HL-60/S4 treated with phorbol 12-myristate 13-acetate at 8.2 ng/mL for 4 days and 3 days (cell line): ENCODE data around the gene ABHD4.
"Not testable (repeated sequence)": the region's sequence is repeated elsewhere in the genome, so short reads cannot be mapped to it uniquely, and the experiment has no call there.

ENCODE experiments used
- in situ Hi-C: fragments of 300-500 bp; cut with MboI; formaldehyde crosslinking; loops from 2 replicates; pipeline ENCODE4 v1.15.0; 2022; ENCODE audit warnings: low sequenced_read_pairs

ABHD4 gene

DNA sequence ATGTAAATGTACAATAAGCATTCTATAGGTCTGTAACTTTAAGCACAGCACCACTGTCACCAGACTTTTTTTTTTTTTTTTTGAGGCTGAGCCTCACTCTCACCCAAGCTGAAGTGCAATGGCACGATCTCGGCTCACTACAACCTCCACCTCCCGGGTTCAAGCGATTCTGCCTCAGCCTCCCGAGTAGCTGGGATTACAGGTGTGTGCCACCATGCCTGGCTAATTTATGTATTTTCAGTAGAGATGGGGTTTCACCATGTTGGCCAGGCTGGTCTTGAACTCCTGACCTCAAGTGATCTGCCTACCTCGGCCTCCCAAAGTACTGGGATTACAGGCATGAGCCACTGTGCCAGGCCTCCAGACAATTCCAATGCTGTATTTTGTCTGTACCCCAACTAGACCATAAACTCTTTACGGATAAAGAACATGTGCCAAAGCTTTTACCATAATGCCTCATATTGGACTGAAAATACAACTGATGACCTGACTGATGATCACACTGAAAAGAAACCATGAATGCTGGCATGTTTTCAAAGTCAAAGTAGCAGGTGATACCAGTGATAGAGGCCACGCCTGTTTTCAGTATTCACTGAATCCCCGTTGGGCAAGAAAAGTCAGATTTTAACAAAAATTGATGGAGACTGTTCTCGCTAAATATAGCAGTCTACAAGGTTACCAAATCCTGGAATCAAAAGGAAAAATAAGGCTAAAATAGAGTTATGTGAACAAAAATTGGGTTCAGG, 10.2 kb upstream of the ABHD4 start:
- in situ Hi-C loops = not testable (repeated sequence)

DNA sequence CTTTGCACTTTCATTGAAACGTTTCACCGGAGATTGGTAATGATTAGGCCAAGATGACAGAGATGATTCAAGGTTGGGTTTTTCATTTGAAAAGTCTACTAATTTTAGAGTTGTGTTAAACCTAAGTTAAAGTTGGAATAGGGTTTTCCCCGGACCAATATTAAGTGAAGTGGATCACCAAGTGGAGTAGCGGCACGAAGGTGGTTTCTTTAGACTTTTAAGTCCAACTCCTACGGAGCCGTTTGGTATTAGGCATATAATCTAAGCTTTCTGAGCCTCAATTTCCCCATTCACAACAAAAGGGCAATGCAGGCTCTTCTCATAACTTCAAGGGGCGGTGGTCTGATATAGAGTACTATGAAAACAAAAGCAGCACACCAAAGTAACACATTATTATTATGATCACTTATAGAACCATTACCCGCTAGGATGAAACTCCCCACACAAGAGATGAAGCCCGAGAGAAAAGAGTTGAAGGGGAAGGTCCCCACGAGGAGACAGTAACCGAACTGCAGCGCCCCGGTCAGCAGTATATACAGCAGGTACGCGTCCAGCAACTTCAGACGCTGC, 9.5 kb upstream of the ABHD4 start:
- in situ Hi-C loops = no loop called here

DNA sequence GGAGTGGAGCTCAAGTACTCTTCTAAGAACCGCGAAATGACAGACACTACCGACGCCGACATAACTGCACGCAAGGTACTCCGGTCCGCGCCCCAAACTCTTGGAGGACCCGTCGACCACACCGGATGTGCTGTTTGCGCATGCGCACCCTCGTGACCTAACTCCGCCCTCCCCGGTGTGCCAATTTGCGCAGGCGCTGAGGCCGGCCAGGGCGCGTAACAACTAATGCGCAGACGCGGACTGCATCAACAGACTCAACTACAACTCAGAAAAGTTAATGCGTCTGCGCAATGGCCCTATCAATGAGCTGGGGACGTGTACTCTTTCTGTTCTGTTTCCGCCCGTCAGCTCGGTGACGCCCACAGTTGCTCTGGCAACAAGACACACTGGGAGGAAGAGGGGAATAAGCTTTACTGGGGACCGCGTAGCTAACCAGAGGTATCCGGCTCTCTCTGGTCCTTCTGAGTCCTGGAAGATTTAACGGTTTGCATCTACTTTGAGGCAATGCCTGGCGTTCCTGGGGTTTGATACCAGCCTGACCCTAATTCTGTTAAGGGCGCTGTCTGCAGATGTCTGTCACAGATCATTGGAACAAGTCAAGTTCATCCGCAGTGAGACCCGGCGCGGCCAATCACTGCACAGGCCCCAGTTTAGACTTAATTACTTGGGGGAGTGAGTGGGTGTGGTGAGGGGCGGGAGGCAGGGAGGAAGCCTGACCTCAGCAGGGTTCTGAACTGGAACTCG, 8.8 kb upstream of the ABHD4 start, which contains the start of gene DAD1:
Gene DAD1, minus strand, starts transcription at position 129 of the 744 bp plus-strand sequence. Its CDS starts 67 bp downstream, at position 62.
- in situ Hi-C loops = no loop called here

DNA sequence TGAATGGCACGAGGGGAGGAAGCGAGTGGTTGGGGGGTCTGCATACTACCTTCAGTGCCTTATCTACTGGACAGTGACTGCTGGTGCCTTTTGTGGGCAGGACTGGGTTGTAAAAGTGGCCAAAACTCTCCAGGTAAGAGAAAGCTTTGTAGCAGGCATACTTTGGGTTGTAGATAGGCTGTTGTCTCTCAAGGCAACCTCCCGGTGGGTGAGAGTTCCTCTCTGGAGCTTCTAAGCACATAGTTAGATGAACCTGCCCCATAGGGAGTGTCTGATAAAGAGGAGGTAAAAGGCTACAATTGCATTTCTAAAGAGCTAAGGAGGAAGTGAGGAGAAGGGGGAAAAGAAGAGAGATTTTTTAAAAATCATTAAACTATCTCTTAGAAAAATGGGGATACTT, 4.9 kb upstream of the ABHD4 start:
- in situ Hi-C loops = no loop called here

DNA sequence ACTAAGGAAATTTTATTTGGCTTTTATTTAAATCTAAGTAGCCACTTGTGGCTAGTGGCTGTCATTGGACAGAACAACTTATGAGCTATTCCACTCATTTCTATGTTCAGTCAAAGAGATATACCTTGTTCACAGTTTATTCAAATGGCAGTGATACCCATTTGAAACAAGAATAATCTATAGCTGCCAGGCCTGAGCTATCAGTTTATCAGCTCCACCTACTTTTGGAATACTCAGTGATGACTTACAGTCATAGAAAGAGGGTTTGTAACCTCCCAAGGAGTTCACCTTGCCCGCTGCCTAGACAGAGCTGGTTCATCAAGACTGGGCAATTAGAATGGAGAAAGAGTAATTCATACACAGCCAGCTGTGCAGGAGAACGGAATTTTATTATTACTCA, 4.5 kb upstream of the ABHD4 start:
- in situ Hi-C loops = no loop called here

DNA sequence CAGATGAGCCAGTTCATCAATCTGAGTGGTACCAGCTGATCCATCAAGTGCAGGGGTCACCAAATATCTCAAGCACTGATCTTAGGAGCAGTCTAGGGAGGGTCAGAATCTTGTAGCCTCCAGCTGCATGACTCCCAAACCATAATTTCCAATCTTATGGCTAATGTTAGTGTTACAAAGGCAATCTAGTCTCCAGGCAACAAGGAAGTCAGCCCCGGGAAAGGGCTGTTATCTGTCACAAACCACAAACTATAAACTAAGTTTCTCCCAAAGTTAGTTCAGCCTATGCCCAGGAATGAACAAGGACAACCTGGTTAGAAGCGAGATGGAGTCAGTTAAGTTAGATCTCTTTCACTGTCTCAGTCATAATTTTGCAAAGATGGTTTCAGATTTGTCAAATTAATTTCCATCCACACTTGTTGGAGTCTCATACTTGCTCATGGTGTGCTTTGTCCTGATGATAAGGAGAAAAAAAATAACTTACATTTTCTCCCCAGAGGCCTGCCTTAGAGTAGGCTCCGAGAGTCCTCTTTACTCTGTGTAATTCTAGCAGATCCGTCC, 3.9 kb upstream of the ABHD4 start:
- in situ Hi-C loops = no loop called here

DNA sequence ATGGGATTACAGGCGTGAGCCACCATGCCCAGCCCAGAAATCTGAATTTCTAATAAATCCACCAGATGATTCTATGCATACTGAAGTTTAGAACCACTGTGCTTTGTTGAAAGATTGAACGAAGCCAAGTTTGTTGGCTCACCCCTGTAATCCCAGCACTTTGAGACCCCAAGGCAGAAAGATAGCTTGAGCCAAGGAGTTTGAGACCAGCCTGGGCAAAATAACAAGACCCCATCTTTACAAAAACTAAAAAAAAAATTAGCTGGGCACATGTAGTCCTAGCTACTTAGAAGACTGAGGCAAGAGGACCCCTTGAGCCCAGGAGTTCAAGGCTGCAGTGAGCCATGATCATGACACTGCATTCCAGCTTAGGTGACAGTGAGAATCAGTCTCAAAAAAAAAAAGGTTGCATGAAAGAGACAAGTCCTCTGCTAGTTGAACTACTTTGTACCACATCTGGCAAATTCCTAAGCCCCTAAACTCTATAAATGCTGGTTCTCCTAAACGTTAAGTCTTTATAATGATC, 1.7 kb upstream of the ABHD4 start:
- in situ Hi-C loops = no loop called here

DNA sequence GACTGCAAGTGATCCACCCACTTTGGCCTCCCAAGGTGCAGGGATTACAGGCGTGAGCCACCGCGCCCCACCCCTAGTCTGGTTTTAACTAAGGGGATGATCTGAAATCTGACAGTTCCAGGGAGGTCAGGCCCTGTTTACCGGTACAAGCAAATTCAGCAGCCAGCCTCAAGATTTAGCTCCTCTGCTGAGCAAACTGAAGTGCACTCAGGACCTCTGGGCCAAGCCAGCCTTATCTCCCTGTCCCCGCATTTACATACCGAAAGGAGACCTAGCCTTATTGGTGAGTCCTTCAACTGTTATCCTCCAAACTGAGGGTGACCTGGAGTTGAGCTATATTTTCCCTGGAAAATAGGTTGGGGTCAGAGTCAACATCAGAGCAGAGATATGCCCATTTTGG, 835 bp upstream of the ABHD4 start:
- in situ Hi-C loops = no loop called here

DNA sequence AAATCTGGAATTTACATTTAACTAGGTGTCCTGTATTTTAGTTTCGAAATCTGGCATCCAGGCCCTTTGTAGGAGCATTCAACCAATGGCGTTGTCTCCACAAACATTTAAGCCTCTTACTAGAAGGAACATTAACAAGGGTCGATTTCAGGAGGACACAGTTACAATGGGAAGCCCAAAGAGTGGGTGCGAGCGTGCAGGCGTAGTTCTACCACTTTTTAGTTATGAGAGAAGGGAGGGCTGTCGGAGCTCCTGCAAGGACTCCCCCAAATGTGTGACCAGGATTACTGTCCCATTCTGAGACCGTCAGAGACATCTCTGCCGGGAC, 365 bp upstream of the ABHD4 start:
- in situ Hi-C loops = no loop called here

DNA sequence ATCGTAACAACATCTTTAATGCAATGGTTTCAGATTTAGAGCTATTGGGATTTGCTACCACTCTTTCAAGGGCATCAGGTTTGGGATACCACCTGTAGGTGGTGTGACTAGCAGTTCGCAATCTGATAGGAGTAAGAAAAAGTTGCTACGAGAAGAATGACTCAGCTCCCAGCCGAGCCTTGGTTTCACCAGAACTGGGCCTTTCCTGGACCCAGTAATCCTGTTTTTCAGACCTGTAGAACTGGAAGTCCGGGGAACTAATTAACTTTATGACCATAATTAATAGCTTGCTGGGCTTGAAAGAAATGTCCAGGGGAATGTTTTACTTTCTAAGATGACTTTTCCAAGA, 770 bp downstream of the ABHD4 start:
- in situ Hi-C loops = no loop called here

DNA sequence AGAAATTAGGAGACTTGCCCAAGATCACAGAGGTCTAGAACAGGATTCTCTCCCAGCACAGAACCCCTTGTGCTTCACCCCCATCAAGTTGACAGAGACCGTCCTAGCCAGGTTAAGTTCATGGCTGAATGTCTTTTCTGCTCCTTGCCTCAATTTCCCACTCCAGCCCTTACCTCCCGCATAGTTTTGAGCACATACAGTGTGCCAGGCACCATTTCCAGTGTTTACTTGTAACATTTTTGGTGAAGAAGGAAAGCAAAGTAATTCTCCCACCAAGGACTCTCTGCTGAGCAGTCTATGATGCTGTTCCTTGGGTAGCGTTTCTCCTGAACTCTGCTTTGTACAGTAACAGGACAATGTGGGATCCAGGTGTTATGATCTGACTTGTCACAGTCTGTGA, 1.2 kb downstream of the ABHD4 start:
- in situ Hi-C loops = no loop called here

DNA sequence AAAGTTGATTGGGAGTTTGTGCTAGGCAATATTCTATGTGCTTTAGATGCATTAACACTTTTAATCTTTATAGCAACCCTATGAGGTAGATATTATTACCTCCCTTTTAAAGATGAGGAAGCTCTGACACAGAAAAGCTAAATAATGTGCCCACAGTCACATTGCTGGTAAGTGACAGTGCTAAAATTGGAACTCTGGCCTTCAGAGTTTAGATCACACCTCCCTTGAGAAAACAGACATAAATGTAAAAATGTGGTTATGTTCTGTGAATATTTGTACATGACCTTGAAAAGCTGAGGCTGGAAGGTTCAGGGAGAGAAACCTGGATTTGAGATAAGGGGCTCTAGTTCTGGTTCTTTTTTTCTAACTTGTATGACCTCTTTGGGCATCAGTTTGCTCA, 1.9 kb downstream of the ABHD4 start:
- in situ Hi-C loops = no loop called here

DNA sequence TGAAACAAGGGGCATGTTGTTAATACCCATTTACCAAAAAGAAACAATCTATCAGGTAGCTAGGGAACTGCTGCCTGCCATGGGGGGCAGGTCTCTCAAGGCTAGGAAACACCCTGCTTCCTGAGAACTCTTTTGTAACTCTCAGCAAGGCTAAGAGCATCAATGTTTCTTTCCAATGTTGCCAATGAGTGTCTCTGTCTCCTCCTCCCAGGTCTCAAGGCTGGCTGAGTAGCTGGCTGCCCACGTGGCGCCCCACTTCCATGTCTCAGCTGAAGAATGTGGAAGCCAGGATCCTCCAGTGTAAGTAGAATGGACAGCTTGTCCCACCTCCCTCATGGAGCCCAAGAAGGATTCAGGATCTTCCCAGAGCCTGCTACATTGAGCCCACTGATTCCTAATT, 3.4 kb downstream of the ABHD4 start:
- in situ Hi-C loops = no loop called here

DNA sequence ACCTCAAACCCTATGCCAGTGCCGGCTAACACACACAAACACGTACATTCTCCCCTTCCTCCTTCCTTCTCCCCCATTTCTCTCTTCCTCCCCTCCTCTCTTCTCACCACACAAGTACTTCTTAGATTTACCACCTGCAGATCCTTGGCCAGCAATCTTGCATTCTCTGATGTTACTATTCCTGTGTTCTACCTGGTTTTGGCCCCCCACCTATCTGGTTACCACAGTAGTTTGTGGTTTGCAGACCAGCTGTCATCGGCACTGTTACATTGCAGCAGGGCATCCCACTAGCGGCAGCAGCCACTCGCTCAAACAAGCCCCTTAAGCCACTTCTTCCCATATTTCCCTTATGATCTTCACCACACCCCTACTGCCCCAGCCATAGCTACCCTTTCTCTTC, 3.9 kb downstream of the ABHD4 start:
- in situ Hi-C loops = no loop called here

DNA sequence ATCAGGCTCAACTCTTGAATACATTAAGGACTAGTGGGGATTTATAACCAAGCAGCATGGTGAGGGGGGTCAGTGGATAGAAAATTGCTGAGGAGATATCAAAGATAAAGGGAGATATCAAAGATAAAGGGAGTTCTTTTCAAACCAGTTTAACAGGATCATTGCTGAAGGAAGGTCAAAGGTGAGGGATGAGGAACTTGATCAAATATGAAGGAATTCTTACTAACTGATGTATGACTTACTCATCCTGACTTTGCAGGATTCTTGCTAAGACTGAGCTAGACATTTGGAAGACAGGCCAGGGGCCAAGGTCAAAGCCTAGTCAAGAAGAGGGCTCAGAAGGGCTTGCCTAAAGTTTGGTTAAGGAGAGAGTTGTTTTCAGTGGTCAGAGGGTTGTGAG, 4.8 kb downstream of the ABHD4 start:
- in situ Hi-C loops = no loop called here

DNA sequence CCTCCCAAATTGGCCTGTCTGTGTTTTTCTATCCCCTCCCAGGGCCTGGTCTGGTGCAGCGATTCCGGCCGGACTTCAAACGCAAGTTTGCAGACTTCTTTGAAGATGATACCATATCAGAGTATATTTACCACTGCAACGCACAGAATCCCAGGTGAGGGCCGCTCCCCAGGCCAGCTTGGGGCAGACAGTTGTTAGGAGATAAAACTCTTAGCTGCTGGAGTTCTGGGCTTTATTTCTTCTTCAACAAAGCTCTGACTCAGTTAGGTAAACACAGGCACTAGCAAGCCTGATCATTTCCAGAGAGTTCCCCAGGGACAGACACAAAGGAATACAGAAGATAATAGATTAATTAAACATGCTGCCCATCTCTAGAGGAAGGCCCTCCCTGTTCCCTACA, 8.3 kb downstream of the ABHD4 start:
- in situ Hi-C loops = no loop called here

DNA sequence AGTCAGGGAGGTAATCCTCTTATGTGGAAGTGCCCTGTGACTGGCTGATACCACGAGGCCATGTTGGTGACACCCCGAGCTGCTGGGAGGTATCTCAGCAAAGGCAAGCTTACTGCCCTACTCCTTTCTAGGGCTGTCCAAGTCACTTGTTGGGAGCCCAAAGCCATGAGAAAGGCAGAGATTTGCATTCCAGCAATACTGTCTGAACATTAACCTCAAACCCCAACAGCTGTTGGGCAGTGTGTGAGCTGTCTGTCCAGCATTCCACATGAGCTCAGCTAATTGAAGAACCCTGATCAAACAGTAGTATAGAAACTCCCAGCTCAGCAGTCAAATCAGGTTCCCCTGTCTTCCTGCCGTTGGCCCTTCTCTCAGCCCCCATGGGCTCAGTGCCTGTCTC, 9.2 kb downstream of the ABHD4 start:
- in situ Hi-C loops = no loop called here

DNA sequence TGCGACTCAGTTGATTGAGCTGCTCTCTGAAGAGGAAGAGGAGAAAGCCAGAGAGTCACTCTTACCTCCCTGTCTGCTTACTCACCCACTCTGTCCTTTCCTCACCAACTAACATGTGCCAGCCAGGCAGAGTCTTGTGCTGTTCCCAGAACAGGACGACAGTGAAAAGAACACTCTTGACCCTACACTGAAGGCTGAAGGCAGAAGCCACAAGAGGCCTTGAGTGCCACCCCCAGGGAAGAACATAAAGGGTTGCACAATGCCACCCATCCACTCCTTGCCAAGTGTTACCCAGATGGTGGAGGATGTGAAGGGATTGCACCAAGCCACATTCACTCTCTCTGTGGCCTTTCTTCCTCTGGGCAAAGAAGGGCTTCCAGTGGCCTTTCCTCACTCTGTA, 12.8 kb downstream of the ABHD4 start:
- in situ Hi-C loops = no loop called here

DNA sequence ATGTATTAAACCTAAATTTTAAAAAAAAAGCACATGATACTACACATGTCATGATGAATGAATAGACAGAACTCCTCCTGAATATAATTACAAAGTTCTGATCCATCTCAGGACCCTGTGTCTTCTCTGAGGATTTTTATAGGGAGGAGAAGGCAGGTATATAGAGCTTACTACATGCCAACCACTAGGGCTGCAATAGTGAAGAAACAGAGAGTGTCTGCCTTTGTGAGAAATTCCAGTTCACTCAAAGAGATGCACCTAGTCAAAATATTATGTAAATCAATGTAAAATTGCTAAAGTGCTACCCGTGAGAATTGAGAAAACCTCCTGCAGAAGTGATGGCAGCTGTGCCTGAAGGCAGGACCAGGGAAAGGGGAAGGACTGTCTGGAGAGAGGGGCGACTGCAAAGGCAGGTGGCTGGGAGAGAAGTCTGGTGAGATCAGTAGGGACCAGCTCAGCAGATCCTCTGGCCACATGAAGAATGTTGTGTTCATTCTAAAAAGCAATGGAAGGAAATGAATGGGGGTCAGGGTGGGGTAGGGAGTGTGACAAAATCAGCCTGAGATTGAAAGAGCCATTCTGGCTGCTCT, 15.1 kb downstream of the ABHD4 start:
- in situ Hi-C loops = no loop called here

DNA sequence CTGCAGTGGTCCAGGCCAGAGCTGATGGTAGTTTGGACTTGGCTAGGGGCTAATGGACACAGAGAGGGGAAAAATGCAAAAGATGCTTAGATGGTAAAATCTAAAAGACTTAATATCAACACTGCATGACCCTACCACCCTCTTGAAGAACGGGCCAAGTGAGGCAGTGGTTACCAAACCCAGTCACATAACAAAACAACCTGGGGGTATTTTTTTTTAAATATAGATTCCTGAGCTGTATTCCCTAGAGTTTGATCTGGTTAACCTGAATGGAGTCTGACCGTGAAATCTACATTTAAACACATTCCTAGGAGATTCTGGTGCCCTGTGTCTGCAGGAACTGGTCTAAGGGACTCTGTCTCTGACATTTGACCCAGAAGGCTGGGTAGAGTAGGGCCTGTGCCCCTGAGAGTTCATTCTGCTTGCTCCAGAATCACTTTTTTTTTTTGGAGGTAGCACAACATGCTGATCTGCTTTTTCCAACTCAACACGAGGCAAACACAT, 15.7 kb downstream of the ABHD4 start:
- in situ Hi-C loops = no loop called here

DNA sequence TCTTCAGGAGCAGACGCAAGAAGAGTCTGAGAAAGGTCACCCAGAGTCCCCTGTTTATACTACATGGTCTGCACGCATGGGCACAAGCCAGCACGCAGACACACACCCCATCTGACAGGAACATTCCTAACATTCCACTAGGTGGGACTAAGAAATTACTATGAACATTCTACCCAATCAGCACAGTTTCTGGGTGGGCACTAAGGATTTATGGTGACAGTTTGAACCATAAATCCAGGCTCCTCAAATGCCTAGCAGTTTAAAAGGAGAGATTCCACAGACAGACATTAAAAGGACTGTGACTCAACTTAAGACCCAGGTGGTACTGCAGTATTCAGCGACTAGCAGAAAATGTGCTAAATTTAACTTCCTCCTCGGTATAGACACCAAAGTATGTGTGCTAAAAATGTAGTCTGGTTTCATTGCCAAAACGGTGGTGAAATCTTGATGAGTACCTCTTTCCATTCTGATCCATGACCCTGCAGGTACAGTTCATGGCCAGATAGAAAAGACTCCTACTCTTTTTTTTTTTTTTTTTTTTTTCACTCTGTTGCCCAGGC, 16.2 kb downstream of the ABHD4 start:
- in situ Hi-C loops = no loop called here
